ENCODE results near the gene CDV3. TPM values are rescaled to one million over a fixed set of nuclear protein-coding genes. Genes with fewer than 3 reads are reported as not detected.
A peak's percentile ranks its signal among the peaks of the same experiment; 100 is the strongest.

The CDV3 gene
- total RNA-seq, 2 experiments from 2014 or later: 211 to 212 TPM

DNA sequence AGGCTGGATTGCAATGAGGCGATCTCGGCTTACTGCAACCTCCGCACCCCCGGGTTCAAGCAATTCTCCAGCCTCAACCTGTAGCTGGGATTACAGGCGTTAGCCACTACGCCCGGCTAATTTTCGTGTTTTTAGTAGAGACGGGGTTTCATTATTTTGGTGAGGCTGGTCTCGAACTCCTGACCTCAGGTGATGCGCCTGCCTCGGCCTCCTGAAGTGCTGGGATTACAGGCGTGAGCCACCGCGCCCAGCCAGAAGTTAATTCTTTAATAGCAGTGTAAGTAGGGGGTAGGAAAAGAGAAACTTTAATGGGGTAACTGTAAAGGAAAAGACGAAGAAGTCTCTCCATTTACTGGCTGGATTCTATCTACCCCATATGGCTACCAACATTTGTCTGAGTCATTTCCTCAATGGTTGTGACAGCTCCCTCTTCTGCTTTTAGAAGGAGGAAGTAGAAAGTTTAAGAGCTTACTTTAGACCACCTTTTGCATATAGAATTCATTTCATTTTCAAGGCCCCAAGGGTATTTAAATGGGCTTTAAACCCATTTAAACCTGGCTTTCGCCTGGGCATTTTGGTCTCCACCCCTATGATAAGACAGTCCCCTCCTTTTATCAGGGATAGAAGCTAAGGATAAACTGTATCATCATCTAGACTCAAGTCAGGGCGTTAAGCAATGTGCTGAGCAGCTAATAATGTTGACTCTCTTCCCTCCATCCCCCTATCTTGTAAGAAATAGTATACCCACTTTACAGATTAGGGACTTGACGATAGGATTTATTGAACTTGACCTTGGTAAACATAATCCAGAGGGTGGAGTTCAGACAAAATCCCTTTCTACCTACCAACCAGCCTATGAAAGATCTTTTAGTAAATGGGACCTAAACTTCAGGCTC, 1.1 kb upstream of the CDV3 start:
- CTCF ChIA-PET: interaction anchor here (0.9 to 8.8 kb wide), 9 partner anchors 9 to 148 kb away, joined by 3 to 89 read pairs (median 3); no protein-coding TSS in a partner anchor
- Mint-ChIP-seq H3K27me3 (no peaks in the 10 kb centered on the region), H3K9me3 (no peaks in the 10 kb centered on the region), H3K36me3 (ENCODE audit: low read depth) (peaks cover 28% of the 10 kb centered on the region), H3K4me3 (peak overlapping the region; percentile 90), H3K27ac (peak overlapping the region; percentile 100), H3K4me1 (ENCODE audit: low read depth) (peaks cover 34% of the 10 kb centered on the region)
- POLR2A ChIA-PET: interaction anchor here (0.6 to 10.6 kb wide), 9 partner anchors 29 to 131 kb away, joined by 3 to 87 read pairs (median 4); no protein-coding TSS in a partner anchor
- intact Hi-C loops (cut with micrococcal nuclease): loop anchor here (2.0 kb wide), 1 partner anchor 82 kb away; no protein-coding TSS in a partner anchor
- ATAC-seq (no peak), DNase-seq (peak; percentile 26)
- TF ChIP-seq, protein P1, sequence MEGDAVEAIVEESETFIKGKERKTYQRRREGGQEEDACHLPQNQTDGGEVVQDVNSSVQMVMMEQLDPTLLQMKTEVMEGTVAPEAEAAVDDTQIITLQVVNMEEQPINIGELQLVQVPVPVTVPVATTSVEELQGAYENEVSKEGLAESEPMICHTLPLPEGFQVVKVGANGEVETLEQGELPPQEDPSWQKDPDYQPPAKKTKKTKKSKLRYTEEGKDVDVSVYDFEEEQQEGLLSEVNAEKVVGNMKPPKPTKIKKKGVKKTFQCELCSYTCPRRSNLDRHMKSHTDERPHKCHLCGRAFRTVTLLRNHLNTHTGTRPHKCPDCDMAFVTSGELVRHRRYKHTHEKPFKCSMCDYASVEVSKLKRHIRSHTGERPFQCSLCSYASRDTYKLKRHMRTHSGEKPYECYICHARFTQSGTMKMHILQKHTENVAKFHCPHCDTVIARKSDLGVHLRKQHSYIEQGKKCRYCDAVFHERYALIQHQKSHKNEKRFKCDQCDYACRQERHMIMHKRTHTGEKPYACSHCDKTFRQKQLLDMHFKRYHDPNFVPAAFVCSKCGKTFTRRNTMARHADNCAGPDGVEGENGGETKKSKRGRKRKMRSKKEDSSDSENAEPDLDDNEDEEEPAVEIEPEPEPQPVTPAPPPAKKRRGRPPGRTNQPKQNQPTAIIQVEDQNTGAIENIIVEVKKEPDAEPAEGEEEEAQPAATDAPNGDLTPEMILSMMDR (IDR thresholded peaks at IDR 0.05): no peak

DNA sequence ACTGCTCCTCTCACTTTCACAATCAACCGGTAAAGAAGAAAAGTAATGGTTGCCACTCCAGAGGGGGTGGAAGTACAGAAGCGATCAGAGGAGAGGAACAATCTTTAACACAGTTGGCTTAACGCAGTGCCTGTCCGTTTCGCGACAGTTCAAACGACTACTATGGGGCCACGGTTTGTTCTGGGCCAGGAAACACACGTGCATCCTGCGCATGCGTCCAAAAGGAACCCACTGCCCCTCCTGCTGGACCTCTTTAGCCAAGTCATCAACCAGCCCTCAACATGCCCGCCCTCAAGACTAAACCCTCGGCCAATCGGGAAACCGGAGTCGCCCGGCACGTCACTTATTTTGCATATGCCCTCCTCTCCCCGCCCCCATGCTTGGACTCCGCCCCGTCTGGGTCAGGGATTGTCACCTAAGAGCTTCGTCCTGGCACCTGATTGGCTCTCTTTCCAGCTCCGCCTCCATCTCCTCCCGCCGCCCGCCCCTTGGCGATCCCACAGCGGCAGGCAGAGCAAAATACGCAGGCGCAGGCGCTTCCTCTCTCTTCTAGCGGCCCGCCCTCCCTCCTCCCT, 345 bp upstream of the CDV3 start:
- CTCF ChIA-PET: interaction anchor here (0.9 to 8.8 kb wide), 9 partner anchors 10 to 149 kb away, joined by 3 to 89 read pairs (median 3); no protein-coding TSS in a partner anchor

DNA sequence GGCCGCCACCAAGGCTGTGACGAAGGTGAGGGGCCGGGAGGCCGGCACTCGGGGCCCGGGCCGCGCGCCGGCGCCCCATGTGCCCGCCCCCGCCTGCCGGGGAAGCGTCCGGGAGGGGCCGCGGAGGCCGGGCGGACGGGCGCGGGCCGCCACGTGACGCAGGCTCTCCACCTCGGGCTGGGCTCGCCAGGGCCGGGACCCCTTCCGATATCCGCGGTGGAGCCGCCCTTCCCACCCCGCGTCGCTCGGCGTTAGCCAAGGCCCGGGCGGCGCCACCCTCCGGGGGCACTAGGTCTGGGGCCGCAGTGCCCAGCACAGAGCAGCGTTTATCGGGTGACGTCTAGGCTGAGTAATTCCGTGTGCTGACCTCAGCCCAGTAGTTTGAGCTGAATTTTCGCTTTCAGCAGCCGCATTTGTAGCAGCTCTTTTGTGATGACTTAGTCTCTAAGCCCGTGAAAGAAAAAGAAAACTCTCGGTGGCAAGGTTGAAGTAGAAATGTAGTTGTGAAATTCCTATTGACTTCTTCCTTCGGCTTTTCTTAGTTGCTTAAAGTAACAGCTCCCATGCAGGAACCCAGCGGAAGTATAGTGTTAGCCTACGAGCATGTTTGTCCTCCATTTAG, 885 bp downstream of the CDV3 start:
- H3K27me3 Mint-ChIP-seq: no peaks in the 10 kb centered on the region
- intact Hi-C loops (cut with micrococcal nuclease): no loop called here
- no peaks in the 10 kb centered on the region for H3K9me3 Mint-ChIP-seq
- POLR2A ChIA-PET: interaction anchor here (0.6 to 10.6 kb wide), 23 partner anchors 10 to 983 kb away, joined by 3 to 87 read pairs (median 4); partner anchors contain the start of gene TOPBP1
- H3K27ac Mint-ChIP-seq: peak overlapping the region; percentile 91
- ATAC-seq (peak; percentile 38), DNase-seq (peak; percentile 85)
- TF ChIP-seq, protein P1 (IDR thresholded peaks at IDR 0.05): no peak
- H3K4me3 Mint-ChIP-seq: peak overlapping the region; percentile 81
- H3K4me1 Mint-ChIP-seq (ENCODE audit: low read depth): peaks cover 53% of the 10 kb centered on the region
- CTCF ChIA-PET: interaction anchor here (0.6 to 8.8 kb wide), 12 partner anchors 10 to 133 kb away, joined by 3 to 89 read pairs (median 4); no protein-coding TSS in a partner anchor
- peaks cover 48% of the 10 kb centered on the region for H3K36me3 Mint-ChIP-seq (ENCODE audit: low read depth)

More for the DNA sequence above, 345 bp upstream of the CDV3 start:
- Mint-ChIP-seq H3K27ac (peak overlapping the region; percentile 100), H3K9me3 (no peaks in the 10 kb centered on the region), H3K36me3 (ENCODE audit: low read depth) (peaks cover 35% of the 10 kb centered on the region), H3K4me1 (ENCODE audit: low read depth) (peaks cover 42% of the 10 kb centered on the region), H3K27me3 (no peaks in the 10 kb centered on the region), H3K4me3 (peak overlapping the region; percentile 90)
- ATAC-seq (peak; percentile 85), DNase-seq (peak; percentile 100)
- TF ChIP-seq, protein P1 (IDR thresholded peaks at IDR 0.05): peak; percentile 15
- intact Hi-C loops (cut with micrococcal nuclease): loop anchor here (2.0 kb wide), 1 partner anchor 82 kb away; no protein-coding TSS in a partner anchor
- POLR2A ChIA-PET: interaction anchor here (0.7 to 10.6 kb wide), 7 partner anchors 10 to 132 kb away, joined by 3 to 87 read pairs (median 3); no protein-coding TSS in a partner anchor

DNA sequence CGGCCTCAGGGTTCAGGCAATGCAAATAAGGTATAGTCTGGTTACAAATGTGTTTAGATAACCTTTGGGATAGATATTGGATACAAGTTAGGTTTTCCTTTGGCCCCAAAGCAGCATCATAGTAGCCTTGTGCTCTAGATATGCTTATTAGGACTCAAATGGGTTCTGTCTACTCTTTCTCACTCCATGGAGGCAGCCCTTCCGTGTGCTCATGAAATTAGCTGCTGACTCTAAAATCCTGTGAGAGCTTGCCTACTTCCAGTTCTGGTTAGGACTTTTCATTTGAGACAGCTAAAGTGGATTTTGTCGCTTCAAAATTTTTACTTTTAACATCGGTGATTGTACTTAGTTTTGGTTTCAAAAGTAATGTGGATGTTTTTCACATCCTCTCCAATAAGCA, 1.6 kb downstream of the CDV3 start:
- peak overlapping the region; percentile 81 for H3K4me3 Mint-ChIP-seq
- ATAC-seq (no peak), DNase-seq (no peak)
- H3K27ac Mint-ChIP-seq: peak overlapping the region; percentile 91
- ChIA-PET CTCF (interaction anchor here (0.6 to 8.8 kb wide), 12 partner anchors 9 to 133 kb away, joined by 3 to 89 read pairs (median 4); no protein-coding TSS in a partner anchor), POLR2A (interaction anchor here (0.7 to 10.6 kb wide), 21 partner anchors 9 to 982 kb away, joined by 3 to 87 read pairs (median 4); partner anchors contain the start of gene TOPBP1)
- H3K36me3 Mint-ChIP-seq (ENCODE audit: low read depth): peaks cover 53% of the 10 kb centered on the region
- TF ChIP-seq, protein P1 (IDR thresholded peaks at IDR 0.05): no peak
- H3K27me3 Mint-ChIP-seq: no peaks in the 10 kb centered on the region
- intact Hi-C loops (cut with micrococcal nuclease): loop anchor here (5.0 kb wide), 1 partner anchor 133 kb away; no protein-coding TSS in a partner anchor
- H3K4me1 Mint-ChIP-seq (ENCODE audit: low read depth): peaks cover 57% of the 10 kb centered on the region
- no peaks in the 10 kb centered on the region for H3K9me3 Mint-ChIP-seq
